NCI-H1930 (cell line): ENCODE data around the gene USP54.

Experiments
- DNase-seq, 2 experiments: peaks; one replicate each; lab custom pipeline; 2025; lab: John Stamatoyannopoulos, UW

USP54 gene

GRCh38 chr10:73519336-73519735 is 71.8 kb downstream of the USP54 start:
- no peak for DNase-seq

GRCh38 chr10:73517166-73517888 is 73.8 kb downstream of the USP54 start:
- DNase-seq = no peak

GRCh38 chr10:73512207-73512743 is 78.9 kb downstream of the USP54 start:
- DNase-seq = no peak

DNA sequence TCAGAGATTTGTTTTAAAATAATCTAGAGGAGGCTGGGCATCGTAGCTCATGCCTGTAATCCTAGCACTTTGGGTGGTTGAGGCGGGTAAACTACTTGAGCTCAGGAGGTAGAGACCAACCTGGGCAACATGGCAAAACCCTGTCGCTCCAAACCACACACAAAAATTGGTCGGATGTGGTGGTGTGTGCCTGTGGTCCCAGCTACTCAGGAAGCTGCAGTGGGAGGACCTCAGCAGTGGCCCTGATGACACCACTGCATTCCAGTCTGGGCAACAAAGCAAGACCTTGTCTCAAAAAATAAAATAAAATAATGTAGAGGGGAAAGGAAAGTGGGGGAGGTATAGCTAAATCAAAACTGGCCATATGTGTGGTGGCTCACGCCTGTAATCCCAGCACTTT is 81.4 kb downstream of the USP54 start:
- no peak for DNase-seq

GRCh38 chr10:73506491-73506890 is 84.7 kb downstream of the USP54 start:
- no peak for DNase-seq

- no peak for DNase-seq
These were observed 85.1 kb downstream of the USP54 start for GRCh38 chr10:73506074-73506473.

DNA sequence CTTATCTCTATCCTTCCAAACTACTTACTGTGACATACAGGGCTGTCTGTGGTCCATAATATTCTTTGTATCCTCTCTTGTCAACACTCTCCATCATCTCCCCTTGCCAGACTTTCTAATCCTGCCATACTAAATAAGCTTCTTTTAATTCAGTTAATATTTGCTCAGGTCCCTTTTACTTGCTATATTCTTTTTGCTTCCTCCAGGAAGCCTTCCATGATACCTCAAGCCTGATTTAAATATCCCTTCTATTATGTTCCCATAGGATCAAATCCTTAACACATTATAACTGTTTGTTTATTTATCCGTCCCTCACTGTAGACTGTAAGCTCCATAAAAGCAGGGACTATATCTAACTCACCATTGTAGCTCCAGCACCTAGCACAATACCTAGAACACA is 88.1 kb downstream of the USP54 start:
- no peak for DNase-seq

- DNase-seq = no peak
These were observed 89.5 kb downstream of the USP54 start for GRCh38 chr10:73501651-73502050.

DNA sequence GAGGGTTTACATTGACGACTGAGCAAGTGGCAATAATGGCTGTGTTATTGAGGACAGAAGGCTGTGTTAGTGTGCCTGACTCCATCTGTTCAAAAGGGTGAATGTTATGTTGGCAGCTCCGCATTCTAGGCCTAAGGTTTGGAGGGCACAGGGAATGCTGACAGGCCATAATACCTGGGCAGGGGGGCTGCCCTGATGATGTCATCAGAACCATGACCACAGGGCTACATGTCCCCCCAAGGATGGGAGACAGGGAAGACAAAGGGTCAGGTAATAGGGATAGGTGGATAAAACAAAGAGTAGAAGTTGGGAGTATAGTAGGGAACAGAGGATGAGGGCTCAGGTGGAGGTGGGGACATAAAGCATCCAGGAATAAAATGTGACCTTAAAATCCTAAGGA is 93.5 kb downstream of the USP54 start:
- no peak for DNase-seq

GRCh38 chr10:73495884-73496674 is 95.1 kb downstream of the USP54 start, which contains the start of gene PPP3CB:
Gene PPP3CB, minus strand, starts transcription at chr10:73496024. Its CDS starts 135 bp downstream, at chr10:73495889.
- DNase-seq = peak; percentile 77 to 80

- peak; percentile 56 to 62 for DNase-seq
These were observed 95.8 kb downstream of the USP54 start for GRCh38 chr10:73495226-73495883.

GRCh38 chr10:73494877-73495225 is 96.3 kb downstream of the USP54 start:
- DNase-seq = no peak

- no peak for DNase-seq
These were observed 96.9 kb downstream of the USP54 start for GRCh38 chr10:73494213-73494612.

GRCh38 chr10:73493781-73494180 is 97.4 kb downstream of the USP54 start:
- no peak for DNase-seq

DNA sequence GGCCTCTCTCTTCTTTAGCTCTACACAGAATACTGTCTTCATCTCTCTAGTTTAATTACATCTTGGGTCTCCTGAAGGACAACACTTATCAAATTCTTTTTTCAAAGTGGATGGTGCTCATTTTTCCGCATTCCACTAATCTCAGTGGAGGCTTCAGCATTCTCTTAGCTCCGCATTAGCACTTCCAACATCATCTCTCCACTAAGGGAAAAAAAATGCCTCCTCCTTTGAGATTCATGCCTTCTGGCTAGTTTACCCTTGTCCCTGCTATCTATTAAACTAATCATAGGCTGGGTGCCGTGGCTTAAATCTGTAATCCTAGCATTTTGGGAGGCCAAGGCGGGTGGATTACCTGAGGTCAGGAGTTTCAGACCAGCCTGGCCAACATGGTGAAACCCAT is 104.5 kb downstream of the USP54 start:
- no peak for DNase-seq

DNA sequence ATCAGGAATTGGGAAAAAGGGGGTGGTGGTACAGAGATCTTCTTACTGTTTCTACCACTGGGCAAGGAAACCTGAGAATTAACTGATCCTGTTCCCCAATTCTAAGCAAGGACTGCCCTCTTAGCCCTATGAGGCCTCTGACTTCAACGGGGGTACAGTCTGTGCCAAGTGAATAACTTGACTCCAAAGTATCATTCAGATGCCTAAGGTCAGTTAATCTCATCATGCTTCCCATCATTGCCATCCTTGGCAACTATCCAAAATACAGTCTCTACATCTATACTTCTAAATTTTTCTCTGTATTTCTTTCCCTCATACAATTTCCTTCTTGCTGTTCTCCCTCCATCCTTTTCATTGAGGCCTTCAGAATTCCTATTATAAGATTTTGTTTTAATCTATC is 105.8 kb downstream of the USP54 start:
- DNase-seq = no peak

- DNase-seq = no peak
These were observed 111.0 kb downstream of the USP54 start for GRCh38 chr10:73480158-73480557.

GRCh38 chr10:73478636-73479035 is 112.5 kb downstream of the USP54 start:
- DNase-seq = no peak

DNA sequence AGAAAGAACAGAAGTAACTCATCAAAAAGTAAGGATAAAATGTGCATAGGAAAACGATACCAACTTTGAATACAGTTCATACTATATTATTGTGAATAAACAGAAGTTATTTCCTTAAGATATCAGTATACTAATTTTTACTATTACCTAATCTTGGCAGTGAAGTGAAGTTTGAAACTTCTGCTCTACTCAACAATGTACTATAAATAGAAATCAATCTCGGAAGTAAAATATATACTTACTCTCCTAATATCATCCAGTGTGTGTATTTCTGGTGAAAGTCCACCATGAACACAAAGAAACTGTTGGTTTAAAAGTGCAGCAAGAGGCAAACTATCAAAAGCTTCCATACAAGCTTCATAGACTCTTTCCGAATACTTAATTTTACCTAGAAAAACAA is 119.9 kb downstream of the USP54 start:
- DNase-seq = no peak

GRCh38 chr10:73469579-73469978 is 121.6 kb downstream of the USP54 start:
- no peak for DNase-seq

DNA sequence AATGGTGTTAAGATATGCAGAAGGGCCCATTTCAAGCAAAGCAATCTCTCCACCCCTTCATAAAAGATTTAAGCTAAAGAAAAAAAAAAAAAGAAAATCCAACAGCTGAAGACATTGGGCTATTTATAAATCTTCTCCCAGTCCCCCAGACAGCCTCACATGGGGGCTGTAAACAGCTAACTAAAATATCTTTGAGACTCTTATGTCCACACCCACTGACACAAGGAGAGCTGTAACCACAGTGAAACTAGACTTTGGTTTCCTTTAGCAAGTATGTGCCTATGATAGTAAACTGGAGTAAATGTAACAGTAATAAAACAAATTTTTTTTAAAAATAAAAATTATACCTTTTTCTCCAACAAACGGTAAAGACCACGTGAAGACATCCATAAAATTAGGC is 123.9 kb downstream of the USP54 start:
- DNase-seq = no peak

- DNase-seq = no peak
These were observed 125.0 kb downstream of the USP54 start for GRCh38 chr10:73465978-73466726.
